GM19043 (cell line): Measurements from ENCODE around the gene RHOT2.

Experiments
- ATAC-seq: cut with Tn5 transposase; IDR thresholded peaks from one replicate; pipeline ENCODE4 v1.9.1; 2021; ENCODE audit warnings: low read depth; ENCODE audit not compliant: unreplicated experiment

Gene RHOT2

DNA sequence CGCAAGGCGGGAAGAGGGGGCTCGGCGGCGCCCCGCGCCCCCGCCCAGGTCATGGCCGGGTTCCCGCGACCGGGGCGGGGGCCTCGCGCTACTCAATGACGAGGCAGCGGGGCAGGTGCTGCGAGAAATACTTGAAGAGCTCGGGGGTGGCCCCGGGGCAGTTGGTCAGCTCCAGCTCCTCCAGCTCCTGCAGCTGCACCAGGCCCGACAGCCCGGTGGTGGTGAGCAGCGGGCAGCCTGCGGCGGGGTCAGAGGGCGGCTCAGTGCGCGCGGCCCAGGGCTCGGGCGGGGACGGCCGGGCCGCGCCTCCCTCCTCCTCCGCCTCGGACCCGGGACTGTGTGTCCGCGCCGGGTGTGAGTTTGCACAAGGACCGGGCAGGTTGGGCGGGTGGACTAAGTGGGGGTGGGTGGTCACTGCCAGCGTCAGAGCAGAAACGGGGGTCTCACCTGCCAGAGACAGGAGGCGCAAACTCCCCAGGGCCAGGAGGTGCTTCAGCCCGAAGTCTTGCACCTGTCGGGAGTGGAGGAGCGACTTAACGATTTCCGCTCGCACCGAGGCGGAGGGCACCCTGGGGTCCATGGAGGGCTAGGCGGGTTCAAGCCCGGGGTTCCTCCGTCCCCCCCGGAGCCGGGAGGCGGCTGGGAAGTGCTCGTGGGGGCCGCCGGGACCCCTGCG lies 26.4 kb downstream of the RHOT2 start:
- no peak for ATAC-seq

DNA sequence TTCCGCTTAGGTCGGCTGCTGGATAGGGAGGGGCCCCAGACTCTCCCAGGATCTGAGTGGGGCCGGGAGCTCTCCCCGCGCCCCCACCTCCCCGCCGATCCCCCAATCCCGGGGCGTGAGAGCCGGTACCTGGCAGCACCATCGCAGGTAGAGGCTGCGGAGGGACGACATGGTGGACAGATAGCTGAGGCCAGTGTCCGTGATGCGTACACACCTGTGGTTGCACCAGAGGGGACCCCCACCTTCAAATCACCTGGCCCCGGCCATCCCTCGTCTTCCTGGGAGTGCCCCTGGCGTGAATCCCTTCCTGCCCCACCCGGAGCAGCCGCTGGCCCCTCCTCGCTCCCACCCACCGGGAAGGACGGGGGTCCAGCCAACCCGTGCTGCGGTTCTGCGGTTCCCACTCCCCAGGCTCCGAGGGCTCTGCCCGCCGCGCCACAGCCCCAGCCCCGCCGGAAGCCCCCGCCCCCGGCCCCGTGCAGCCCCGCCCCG lies 27.0 kb downstream of the RHOT2 start:
- ATAC-seq: no peak

DNA sequence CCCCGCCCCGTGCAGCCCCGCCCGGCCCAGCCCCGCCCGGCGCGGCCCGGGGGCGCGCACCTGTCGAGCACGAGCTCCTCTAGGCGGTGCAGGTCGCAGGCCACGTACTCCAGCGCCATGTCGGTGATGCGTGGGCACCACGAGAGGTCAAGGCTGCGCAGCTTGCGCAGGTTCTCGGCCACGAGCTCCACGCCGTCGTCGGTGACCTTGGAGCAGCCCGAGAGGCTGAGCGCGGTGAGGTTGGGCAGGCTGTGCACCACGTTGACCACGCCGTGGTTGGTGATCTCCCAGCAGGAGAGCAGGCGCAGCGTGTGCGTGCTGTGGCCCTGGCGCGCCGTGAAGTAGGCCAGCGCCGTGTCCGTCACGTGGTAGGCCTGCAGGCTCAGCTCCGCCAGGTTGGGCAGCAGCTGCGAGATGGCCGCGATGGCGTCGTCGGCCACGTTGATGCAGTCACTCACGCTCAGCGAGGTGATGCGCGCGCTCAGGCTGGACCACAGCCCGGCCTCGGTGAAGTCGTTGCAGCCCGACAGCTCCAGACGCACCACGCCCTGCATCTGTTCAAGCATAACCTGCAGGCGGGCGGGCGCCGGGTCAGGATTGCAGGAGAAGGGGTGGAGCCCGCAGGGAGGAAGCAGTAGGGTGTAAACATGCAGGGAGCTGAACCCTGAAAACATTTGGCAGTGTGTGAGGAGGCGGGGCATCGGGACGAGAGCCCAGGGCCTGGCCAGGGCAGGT lies 27.6 kb downstream of the RHOT2 start:
- no peak for ATAC-seq

DNA sequence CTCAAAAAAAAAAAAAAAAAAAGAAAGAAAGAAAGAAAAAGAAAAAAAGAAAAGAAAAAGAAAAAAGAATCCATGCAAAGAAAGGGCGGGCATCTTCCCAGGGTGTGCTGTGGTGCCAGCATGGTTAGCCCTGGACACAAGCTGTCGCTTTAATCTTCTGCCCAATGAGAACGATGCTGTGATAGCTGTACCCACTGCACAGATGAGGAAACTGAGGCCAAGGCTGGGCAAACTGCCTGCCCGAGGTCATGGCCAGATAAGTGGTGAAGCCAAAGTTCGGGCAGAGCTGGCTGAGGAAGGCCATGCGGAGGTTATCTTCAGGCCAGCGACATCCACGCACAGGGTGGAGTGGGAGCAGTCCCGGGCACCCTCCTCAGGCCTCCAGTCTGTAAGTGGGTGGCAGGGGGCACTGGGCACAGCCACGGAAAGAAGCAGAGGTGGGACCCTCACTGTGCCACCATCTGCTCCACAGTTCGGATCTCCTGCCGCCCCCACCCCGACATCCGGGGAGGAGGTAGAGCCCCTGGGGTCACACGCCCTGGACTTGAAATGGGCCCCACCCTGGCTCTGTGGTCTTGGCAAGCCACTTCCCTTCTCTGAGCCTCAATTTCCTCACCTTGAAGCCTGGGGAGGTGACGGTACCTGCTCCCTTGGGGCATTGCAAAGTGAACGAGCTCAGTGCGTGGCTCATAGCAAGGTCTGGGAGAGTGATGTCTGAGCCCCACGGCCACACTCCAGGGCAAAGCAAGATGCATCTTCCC lies 31.2 kb downstream of the RHOT2 start:
- ATAC-seq: no peak

DNA sequence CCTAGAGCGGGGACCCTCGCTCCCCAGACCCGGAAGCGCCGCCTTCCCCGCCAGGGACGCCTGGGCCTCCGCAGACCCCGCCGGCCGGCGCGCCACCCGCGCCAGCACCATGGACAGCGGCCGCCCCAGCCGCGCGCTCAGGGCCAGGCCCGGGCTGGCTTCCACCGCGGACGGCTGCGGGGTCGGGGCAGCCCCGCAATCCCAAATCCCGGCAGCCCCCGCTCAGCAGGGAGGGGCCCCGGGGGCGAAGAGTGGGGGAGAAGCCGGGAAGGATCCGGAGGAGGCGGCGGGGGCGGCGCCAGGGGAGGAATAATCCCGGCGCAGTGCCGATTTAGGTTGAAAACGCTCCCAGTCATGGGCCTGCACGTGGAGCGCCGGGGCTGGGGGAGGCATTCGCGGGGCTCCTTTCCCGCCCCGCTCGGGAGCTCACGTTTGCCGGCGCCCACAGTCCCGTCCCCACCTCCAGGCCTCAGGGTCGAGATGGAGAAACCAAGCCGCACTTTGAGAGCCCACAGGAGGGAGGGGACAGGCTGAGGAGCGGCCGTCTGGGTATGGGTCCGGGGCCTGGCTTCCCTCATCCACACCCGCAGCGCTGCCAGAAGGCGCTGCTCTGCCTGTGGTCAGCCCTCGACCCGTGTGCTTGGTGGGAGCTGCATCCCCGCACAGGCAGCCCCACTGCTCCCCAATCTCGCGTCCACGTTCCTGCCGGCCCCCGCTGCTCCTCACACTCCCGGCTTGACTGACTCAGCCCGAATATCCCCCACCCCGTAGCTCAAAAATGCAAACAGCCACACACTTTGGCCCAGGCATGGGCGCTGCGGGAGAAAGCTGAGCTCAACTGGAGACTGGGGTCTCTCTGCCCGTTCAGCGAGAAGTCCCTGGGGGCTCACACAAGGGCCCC lies 33.0 kb downstream of the RHOT2 start:
- no peak for ATAC-seq

DNA sequence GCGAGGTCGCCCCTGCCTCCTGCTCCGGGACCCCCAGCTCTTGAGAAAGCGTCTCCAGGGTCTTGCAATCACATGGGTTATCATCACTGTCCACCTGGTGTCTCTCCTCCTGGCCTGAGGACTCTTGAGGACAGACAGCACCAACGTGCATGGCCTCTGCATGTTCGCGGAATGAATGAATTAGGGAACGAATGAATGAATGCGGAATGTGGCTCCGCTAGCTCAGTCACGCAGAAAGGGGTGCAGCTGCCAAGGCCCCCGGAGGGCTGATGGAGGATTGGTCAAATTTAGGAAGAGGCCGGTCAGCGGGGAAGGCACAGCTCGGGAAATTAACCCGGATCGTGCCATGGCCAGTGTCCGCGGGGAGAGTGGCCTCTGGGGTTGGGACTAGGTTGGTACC lies 34.4 kb downstream of the RHOT2 start:
- ATAC-seq: no peak

DNA sequence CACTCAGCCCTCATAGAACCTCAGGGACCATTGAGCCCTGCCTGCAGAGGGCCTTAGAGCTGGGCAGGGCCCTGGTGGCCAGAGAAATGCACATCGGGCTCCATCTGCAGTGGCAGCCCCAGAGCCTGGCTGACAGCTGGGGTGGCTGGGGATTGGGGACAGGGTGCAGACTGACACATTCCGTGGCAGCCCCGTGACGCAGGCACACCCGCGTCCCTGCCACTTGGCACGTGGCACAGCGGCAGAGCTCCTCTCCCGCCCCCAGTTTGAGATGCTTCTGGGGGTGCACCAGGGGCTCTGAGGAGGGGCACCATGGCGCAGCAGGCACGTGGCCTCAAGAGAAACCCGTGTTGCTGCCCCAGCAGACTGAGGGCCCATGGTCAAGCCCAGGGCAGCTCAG lies 35.5 kb downstream of the RHOT2 start:
- ATAC-seq: no peak

DNA sequence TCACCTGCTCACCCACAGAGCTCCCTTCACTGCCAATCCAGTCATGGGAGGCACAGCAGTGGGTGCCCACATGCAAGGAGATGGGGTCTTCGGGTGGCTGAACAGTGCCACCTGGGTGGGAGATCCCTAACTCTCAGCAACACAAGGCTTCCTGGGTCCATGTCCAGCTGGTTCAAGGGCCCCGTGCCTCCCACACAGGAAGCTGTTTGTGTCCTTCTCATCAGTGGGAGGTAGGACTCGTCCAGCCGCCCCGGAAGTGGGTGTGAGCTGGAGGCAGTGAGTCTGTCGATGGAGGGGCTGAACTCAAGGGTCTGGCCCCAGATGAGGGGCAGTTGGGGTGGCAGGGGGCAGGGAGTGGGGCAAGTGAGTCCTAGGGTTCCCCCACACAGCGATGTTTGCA lies 36.1 kb downstream of the RHOT2 start:
- ATAC-seq: no peak

DNA sequence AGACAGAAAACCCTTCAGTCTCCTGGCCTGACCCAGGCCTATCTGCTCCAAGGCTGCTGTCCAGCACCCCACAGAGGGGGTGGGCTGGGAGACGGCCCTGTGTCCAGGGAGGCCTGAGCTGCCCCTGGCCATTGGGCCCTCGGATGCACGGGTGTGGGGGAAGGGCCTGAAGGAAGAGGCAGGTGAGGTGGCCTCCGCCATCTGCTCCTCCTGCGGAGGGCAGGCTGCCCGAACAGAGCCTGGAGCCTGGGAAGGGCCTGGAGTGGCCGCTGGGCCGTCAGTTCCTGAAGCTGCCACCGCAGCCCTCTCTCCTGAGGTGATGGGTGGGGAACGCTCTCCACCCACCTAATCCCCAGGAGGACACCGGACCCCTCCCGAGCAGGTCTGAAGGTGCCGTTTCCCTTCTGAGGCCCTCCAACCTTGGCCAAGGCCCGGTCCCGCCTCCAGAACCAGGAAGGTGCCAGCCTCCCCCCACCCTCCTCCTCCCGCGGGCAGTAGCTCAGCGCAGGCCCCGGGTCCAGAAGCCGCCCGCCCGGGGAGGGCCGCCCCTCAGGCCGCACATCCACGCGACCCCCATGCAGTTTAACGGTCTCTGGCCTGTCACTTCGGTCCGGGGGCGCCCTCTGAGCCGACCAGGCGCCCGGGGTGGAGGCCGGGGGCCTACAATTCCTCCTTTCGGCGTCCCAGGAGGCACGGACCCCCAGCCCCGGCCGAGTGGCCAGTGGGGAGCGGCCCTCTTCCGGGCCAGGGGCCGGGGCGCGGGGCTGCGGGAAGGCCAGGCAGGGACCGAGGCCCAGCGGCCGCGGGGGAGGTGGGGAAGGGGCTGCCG lies 36.8 kb downstream of the RHOT2 start:
- no peak for ATAC-seq

DNA sequence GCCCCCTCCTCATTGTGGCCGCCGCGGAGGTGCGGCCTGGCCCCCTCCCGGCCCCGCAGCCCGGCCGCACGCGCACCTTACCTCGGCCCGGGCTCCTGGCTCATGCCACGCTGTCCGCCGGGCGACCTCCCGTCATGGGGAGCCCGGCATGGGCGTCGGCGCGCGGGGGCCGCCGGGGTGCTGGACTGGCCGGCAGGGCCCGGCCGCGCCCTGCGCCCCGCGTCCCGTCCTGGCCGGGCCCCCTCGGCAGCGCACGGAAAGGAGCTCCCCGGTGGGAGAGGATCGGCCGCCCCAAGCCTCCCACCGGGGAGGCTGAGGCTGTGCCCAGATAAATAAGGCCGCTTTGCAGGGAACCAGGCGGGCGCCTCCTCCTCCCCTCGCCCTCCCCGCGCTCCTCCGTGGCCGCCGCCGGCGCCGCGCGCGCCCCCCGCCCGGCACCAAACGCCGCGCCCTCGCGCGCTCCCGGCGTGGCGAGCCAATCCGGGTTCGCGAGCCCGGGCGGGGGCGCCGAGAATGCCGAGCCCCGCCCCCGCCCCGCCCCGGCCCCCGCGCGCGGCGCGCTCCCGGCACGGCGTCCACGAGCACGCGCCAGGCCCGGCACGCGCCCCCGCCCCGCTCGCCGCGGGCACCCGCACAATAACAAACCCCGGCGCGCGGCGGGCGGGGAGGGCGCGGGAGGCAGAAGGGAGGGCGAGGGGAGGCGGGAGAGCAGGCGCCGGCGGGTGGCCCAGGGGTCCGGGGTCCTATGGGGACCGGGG lies 37.7 kb downstream of the RHOT2 start, which contains the start of gene FBXL16:
Gene FBXL16 (minus strand): TSS at position 371 of the 758 bp plus-strand sequence. CDS start 8,396 bp downstream, outside the sequence.
- no peak for ATAC-seq

DNA sequence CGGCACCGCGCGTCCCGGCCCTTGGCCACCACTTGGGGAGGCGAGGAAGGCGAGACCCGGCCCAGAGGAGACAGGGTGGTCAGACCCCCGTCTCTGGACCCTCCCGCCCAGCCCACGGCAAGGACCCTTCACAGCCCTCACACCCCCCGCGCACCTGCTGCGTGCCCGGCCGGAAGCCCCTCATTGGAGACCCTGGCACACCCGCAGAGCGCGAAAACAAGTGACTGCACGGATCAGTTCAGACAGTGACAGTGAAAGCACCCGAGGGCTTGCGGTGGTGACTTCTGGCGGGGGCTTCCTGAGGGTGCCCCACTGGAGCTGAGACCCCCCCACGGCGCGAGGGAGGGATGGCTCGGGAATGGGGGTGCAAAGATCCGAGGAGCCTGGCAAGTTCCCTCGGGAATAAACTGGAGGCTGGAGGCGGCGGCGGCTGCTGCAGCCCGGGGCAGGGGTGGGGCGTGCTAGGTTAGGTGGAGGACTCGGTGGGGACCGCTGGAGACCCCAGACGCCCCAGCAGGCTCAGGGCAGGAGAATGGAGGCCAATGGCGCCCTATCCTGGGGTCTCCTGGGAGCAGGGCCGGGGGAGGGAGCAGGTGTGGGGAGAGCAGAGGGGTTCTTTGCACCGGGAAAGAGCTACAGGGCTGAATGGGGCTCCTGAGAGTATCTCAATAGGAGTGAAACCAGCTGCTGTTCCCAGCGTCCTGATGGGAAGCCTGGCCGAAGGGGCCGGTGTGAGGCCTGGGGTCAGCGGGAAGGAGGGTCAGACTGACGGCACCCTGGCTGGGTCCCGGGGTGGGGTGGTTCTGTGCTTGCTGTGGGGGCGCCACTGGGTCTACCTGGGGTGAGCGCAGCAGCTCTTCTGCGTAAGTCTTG lies 38.5 kb downstream of the RHOT2 start:
- no peak for ATAC-seq

DNA sequence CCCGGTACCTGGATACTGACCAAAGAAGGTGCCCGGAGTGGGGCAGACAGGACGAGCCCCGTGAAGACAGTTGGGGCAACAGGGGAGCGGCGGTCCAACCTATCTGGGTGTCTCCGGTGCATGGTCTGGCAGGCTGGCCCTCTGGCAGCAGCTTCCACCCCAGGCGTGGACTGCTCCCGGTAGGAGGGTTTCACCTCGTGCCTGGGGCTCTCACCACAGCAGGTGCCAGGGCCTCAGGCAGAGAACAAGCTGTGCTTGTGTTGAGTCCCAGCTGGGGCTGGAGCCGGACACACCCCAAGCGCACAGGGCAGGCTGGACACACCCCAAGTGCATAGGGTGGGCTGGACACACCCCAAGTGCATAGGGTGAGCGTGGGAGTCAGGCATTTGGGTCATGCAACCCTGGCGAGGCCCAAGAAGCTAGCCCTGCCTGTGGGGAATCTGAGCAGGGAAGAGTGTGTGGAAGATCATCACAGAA lies 39.2 kb downstream of the RHOT2 start:
- ATAC-seq: no peak

DNA sequence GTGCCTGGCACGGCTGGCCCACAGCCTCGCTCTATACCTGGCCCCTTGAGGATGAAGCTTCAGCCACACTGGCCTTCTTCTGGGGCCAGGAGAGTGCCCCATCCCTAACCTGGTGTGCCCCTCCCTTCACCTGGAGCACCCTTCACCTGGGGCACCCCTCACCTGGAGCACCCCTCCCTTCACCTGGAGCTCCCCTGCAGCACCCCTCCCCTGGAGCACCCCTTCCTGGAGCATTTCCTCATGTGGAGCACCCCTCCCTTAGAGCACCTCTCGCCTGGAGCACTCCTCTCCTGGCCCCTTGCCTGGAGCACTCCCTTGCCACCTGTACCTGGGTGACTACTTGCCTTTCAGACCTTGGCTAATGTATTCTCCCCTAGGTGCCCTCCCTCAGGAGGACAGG lies 40.1 kb downstream of the RHOT2 start:
- ATAC-seq: no peak

DNA sequence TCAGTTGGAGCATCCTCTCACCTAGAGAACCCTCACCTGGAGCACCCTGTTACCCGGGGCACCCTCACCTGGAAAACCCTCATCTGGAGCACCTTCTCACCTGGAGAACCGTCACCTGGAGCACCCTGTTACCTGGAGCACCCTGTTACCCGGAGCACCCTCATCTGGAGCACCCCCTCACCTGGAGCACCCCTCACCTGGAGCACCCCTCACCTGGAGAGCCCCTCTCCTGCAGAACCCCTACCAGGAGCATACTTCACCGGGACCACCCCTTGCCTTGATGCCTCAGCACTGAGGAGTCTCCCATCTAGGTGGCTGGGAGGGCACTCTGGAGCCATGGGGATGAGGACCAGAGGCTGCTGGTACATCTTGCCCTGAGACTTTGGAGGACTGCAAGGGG lies 41.0 kb downstream of the RHOT2 start:
- ATAC-seq: no peak

DNA sequence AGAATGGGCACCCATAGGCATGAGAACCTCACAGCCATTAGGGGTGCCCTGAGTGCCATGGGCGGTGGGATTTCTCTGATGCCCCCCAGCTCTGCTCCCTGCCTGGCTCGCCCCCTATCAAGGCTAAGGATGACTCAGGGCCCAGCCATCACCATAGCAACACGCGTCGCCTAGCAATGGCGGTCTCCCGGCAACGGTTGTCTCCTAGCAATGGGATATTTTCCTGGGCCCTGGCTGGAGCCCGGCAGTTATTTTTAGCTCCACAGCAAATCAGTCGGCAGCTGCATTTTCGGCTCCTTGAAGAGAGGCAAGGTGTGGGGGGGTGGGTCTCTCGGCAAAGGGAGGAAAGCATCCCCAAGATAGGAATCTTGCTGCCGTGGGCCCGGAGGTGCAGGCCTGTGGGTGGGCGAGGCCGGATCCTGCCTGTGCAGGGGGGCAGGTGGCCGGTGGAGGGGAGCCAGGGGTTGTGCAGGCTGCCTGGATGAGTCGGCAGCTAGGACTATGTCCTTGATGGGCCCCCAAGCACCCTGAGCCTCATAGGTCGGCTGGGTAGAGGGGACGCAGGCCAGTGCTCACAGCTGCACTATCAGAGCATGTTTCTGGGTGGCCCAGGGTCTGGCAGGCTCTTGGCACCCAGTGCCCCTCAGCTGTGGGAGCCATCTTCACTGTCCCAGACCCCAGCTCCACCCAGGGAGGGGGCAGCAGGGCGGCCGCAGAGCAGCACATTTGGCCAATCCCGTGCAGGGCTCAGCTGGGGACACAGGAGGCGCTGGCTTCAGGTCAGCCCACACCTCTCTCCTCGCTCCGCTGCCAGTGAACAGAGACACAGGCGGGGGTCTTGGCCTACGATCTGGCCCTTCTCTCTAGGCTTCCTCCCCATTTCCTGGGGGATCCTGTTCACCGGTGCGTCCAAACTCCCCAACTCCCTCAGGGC lies 41.9 kb downstream of the RHOT2 start:
- no peak for ATAC-seq

DNA sequence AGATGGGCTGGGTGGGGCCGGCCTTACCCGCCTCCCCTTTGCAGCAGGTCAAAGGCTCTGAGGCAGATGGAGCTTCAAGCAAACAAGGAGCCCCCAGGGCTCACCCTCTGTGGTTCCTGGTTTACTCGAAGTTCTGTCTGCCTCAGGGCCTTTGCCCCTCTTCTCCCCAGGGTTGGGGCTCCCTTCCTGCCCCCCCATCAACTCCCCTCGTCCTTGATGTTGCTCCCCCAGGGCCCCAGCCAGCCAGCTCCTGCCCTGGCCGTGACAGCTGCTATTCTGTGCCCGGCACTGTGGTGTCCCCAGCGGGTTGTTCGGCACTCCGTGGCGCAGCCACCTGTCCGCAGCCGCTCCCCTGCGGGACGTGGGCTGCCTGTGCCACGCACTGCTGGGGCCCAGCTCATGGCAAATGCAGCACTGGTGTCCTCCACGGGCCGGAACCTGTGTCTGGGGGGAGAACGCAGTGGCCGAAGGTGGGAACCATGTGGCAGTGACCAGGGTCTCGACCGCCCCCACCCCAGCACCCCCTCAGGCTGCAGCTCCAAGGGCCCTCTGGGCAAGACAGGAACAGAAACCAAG lies 42.7 kb downstream of the RHOT2 start:
- no peak for ATAC-seq
